HepG2 (cell line): ENCODE measurements around the gene ZNF605. TPM values are rescaled to one million over a fixed set of nuclear protein-coding genes. Genes with fewer than 3 reads are reported as not detected.

Source experiments
- ASH2L ChIP-seq: fragments of 300-600, 200-600 bp; sonication (generic); IDR thresholded peaks from 2 replicates; pipeline ENCODE4 v1.7.0; 2017; ENCODE audit warnings: low read depth, mild to moderate bottlenecking, moderate library complexity, mixed read lengths, low read length; ENCODE audit not compliant: insufficient read length
- ATRX ChIP-seq: sonication (generic); formaldehyde crosslinking; IDR thresholded peaks from 2 replicates; pipeline ENCODE4 v1.4.0; 2020; ENCODE audit warnings: missing genetic modification reagents, borderline replicate concordance
- FOXO4 ChIP-seq: sonication (generic); formaldehyde crosslinking; conservative IDR thresholded peaks from 2 replicates; pipeline ENCODE4 v1.8.1; 2023; ENCODE audit warnings: missing genetic modification reagents
- KLF13 ChIP-seq: sonication (generic); formaldehyde crosslinking; IDR thresholded peaks from 2 replicates; pipeline ENCODE4 v1.4.0; 2020; ENCODE audit warnings: mild to moderate bottlenecking, missing genetic modification reagents
- POGK ChIP-seq: sonication (generic); formaldehyde crosslinking; conservative IDR thresholded peaks from 2 replicates; pipeline ENCODE4 v1.8.0; 2022; ENCODE audit warnings: mild to moderate bottlenecking, moderate library complexity, missing genetic modification reagents
- RARA ChIP-seq: IDR thresholded peaks from 2 replicates; pipeline ENCODE4 v1.6.1; 2016; ENCODE audit warnings: missing genetic modification reagents, missing compliant biosample characterization
- RORA ChIP-seq: sonication (generic); formaldehyde crosslinking; IDR thresholded peaks from 2 replicates; pipeline ENCODE4 v1.5.0; 2020; ENCODE audit warnings: mild to moderate bottlenecking, missing genetic modification reagents, moderate library complexity
- TCF7 ChIP-seq: sonication (generic); IDR thresholded peaks from 2 replicates; pipeline ENCODE4 v1.6.1; 2016; ENCODE audit warnings: antibody characterized with exemption, low read depth
- ZC3H4 ChIP-seq: sonication (generic); formaldehyde crosslinking; IDR thresholded peaks from 2 replicates; pipeline ENCODE4 v1.4.0; 2020; ENCODE audit warnings: missing genetic modification reagents, borderline replicate concordance
- ZNF547 ChIP-seq: sonication (generic); formaldehyde crosslinking; IDR thresholded peaks from 2 replicates; pipeline ENCODE4 v1.5.1; 2020; ENCODE audit warnings: mild to moderate bottlenecking, missing genetic modification reagents
- ZNF709 ChIP-seq: sonication (generic); formaldehyde crosslinking; IDR thresholded peaks from 2 replicates; pipeline ENCODE4 v1.5.0; 2020; ENCODE audit warnings: mild to moderate bottlenecking, missing genetic modification reagents
- ZNF784 ChIP-seq: sonication (generic); formaldehyde crosslinking; IDR thresholded peaks from 2 replicates; pipeline ENCODE4 v1.5.1; 2020; ENCODE audit warnings: missing genetic modification reagents, mild to moderate bottlenecking, borderline replicate concordance
- ZSCAN25 ChIP-seq: sonication (generic); formaldehyde crosslinking; IDR thresholded peaks from 2 replicates; pipeline ENCODE4 v1.8.0; 2022; ENCODE audit warnings: mild to moderate bottlenecking, missing genetic modification reagents
- polyA plus RNA-seq, 8 experiments: library from polyadenylated mRNA; depleted of rRNA in 3 of 8; stranded (reverse) in 7 of 8; unstranded in 1 of 8; fragments of >200 nt; fragmentation: Illumina TruSeq in 4 of 8; extraction: Trizol in 4 of 8; gene quantifications; 2 replicates each; pipeline versions ENCODE4 v1.2.1 to v1.2.3, GENCODE V29; 2011 to 2016; ENCODE audit warnings: low read depth in 4 of 8, missing spikeins in 1 of 8, mixed read lengths in 1 of 8; ENCODE audit not compliant: insufficient read depth in 1 of 8
- total RNA-seq, 5 experiments: library from RNA; depleted of rRNA; stranded (reverse); fragments of >200 nt; fragmentation: Illumina TruSeq; extraction: Trizol; gene quantifications; 2 replicates each; pipeline ENCODE4 v1.2.3, GENCODE V29; 2016; ENCODE audit warnings: low read depth in 1 of 5
- TF ChIP-seq, protein P1 (sequence below): IDR thresholded peaks from 2 replicates; pipeline ENCODE4 v1.6.1; 2016; ENCODE audit warnings: mild to moderate bottlenecking, missing biosample characterization, missing genetic modification reagents
- TF ChIP-seq, protein P2 (sequence below): sonication (generic); formaldehyde crosslinking; IDR thresholded peaks from 2 replicates; pipeline ENCODE4 v1.8.0; 2022; ENCODE audit warnings: mild to moderate bottlenecking, missing genetic modification reagents; ENCODE audit not compliant: insufficient replicate concordance

The ZNF605 gene
- total and polyA plus RNA-seq, 2 of the 13 experiments (the other 11 are each of a cell fraction or from before 2014, with no cell fraction given), result 6.7 to 6.8 TPM

- TF ChIP-seq POGK (CRISPR knock-in tag) (no peak), ZNF784 (CRISPR knock-in tag) (0 out of 2 replicates have a peak, but pooled peaks have one; percentile 4), RARA (CRISPR knock-in tag) (no peak), ATRX (no peak), ZNF547 (peak; percentile 12; the same call in 1 of the 2 replicates), KLF13 (CRISPR knock-in tag) (no peak), TCF7 (no peak), ZC3H4 (CRISPR knock-in tag) (no peak), ASH2L (peak; percentile 68), RORA (no peak), ZNF709 (CRISPR knock-in tag) (0 out of 2 replicates have a peak, but pooled peaks have one; percentile 29), ZSCAN25 (no peak), FOXO4 (0 out of 2 replicates have a peak, but pooled peaks have one; percentile 15)
- TF ChIP-seq, protein P1, sequence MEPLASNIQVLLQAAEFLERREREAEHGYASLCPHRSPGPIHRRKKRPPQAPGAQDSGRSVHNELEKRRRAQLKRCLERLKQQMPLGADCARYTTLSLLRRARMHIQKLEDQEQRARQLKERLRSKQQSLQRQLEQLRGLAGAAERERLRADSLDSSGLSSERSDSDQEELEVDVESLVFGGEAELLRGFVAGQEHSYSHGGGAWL (CRISPR knock-in tag), result 0 out of 2 replicates have a peak, but pooled peaks have one; percentile 10
- TF ChIP-seq, protein P2, sequence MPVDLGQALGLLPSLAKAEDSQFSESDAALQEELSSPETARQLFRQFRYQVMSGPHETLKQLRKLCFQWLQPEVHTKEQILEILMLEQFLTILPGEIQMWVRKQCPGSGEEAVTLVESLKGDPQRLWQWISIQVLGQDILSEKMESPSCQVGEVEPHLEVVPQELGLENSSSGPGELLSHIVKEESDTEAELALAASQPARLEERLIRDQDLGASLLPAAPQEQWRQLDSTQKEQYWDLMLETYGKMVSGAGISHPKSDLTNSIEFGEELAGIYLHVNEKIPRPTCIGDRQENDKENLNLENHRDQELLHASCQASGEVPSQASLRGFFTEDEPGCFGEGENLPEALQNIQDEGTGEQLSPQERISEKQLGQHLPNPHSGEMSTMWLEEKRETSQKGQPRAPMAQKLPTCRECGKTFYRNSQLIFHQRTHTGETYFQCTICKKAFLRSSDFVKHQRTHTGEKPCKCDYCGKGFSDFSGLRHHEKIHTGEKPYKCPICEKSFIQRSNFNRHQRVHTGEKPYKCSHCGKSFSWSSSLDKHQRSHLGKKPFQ, result no peak
Observed at GRCh38 chr12:132886529-132887477, 69.3 kb downstream of the ZNF605 start (continued).
